GM06990 (cell line): ENCODE results near the gene CACNB4.

ENCODE experiments used
- DNase-seq: peaks from one replicate; pipeline ENCODE4 v3.0.0-alpha.2; 2011; ENCODE audit not compliant: insufficient read length; ENCODE audit errors: extremely low read depth
- H3K27me3 ChIP-seq: replicated peaks from 2 replicates; pipeline ENCODE4 v1.6.0; 2011; ENCODE audit warnings: low read length; ENCODE audit not compliant: control insufficient read depth, insufficient read depth
- H3K36me3 ChIP-seq: 2 replicates; pipeline ENCODE4 v1.5.1; 2011; ENCODE audit warnings: low read length; ENCODE audit not compliant: control insufficient read depth, insufficient read depth
- H3K4me3 ChIP-seq: replicated peaks from 2 replicates; pipeline ENCODE4 v1.5.1; 2011; ENCODE audit warnings: low read depth, mild to moderate bottlenecking, control low read depth, low read length
- CTCF ChIP-seq: IDR thresholded peaks from 2 replicates; pipeline ENCODE4 v1.5.1; 2011; ENCODE audit warnings: low read length, control low read depth, mild to moderate bottlenecking, inconsistent platforms; ENCODE audit not compliant: insufficient read depth, poor library complexity, severe bottlenecking

Gene CACNB4

GRCh38 chr2:151904807-151905206 lies 194.0 kb downstream of the CACNB4 start:
- DNase-seq, result no peak
- Histone ChIP-seq H3K4me3 (no peak overlapping the region), H3K27me3 (no peaks in the 10 kb centered on the region), H3K36me3 (no peaks in the 10 kb centered on the region)
- TF ChIP-seq CTCF, result no peak

- Histone ChIP-seq H3K27me3 (no peaks in the 10 kb centered on the region), H3K4me3 (no peak overlapping the region), H3K36me3 (no peaks in the 10 kb centered on the region)
- no peak for TF ChIP-seq CTCF
- no peak for DNase-seq
Measured at GRCh38 chr2:151904021-151904420, 194.8 kb downstream of the CACNB4 start.

- DNase-seq, result no peak
- H3K36me3 ChIP-seq, result no peaks in the 10 kb centered on the region
- no peaks in the 10 kb centered on the region for H3K27me3 ChIP-seq
- TF ChIP-seq CTCF, result no peak
- H3K4me3 ChIP-seq, result no peak overlapping the region
Measured at GRCh38 chr2:151902829-151903228, 196.0 kb downstream of the CACNB4 start.

GRCh38 chr2:151900331-151900730 lies 198.5 kb downstream of the CACNB4 start:
- Histone ChIP-seq H3K4me3 (no peak overlapping the region), H3K27me3 (no peaks in the 10 kb centered on the region), H3K36me3 (no peaks in the 10 kb centered on the region)
- TF ChIP-seq CTCF, result no peak
- no peak for DNase-seq

- Histone ChIP-seq H3K27me3 (no peaks in the 10 kb centered on the region), H3K4me3 (no peak overlapping the region), H3K36me3 (no peaks in the 10 kb centered on the region)
- TF ChIP-seq CTCF, result no peak
- no peak for DNase-seq
Measured at GRCh38 chr2:151899156-151899555, 199.7 kb downstream of the CACNB4 start.

- Histone ChIP-seq H3K27me3 (no peaks in the 10 kb centered on the region), H3K36me3 (no peaks in the 10 kb centered on the region), H3K4me3 (no peak overlapping the region)
- no peak for TF ChIP-seq CTCF
- DNase-seq, result no peak
Measured at GRCh38 chr2:151891566-151892194, 207.2 kb downstream of the CACNB4 start.
